Panc1 (cell line): ENCODE data around the gene UBAC1.

ENCODE experiments used
- POLR2AphosphoS5 ChIP-seq: IDR thresholded peaks from 2 replicates; pipeline ENCODE4 v1.6.1; 2012; ENCODE audit warnings: mild to moderate bottlenecking, low read depth, low read length, moderate library complexity
- REST ChIP-seq, 2 experiments: IDR thresholded peaks; 2 replicates each; pipeline ENCODE4 v1.6.1; 2011 to 2012; ENCODE audit warnings: low read depth in 2 of 2, control low read depth in 1 of 2, low read length in 1 of 2, mild to moderate bottlenecking in 1 of 2, moderate library complexity in 1 of 2; ENCODE audit not compliant: insufficient read depth in 1 of 2
- TCF7L2 ChIP-seq: IDR thresholded peaks from 2 replicates; pipeline ENCODE4 v1.6.1; 2011; ENCODE audit warnings: mild to moderate bottlenecking, low read depth, low read length, inconsistent platforms
- TF ChIP-seq, protein P1 (sequence below): fragments of 450-650 bp; IDR thresholded peaks from 2 replicates; pipeline ENCODE4 v1.5.1; 2017; ENCODE audit warnings: mild to moderate bottlenecking

GRCh38 chr9:135887021-135887507 lies 74.1 kb downstream of the UBAC1 start:
- TF ChIP-seq POLR2AphosphoS5 (no peak), REST (IDR thresholded peaks at IDR 0.05; ENCODE audit: insufficient read depth in 1 of 2, low read depth in 2 of 2, low read length in 1 of 2) (no peak), TCF7L2 (no peak)
- TF ChIP-seq, protein P1, sequence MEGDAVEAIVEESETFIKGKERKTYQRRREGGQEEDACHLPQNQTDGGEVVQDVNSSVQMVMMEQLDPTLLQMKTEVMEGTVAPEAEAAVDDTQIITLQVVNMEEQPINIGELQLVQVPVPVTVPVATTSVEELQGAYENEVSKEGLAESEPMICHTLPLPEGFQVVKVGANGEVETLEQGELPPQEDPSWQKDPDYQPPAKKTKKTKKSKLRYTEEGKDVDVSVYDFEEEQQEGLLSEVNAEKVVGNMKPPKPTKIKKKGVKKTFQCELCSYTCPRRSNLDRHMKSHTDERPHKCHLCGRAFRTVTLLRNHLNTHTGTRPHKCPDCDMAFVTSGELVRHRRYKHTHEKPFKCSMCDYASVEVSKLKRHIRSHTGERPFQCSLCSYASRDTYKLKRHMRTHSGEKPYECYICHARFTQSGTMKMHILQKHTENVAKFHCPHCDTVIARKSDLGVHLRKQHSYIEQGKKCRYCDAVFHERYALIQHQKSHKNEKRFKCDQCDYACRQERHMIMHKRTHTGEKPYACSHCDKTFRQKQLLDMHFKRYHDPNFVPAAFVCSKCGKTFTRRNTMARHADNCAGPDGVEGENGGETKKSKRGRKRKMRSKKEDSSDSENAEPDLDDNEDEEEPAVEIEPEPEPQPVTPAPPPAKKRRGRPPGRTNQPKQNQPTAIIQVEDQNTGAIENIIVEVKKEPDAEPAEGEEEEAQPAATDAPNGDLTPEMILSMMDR, result no peak
